ENCODE measurements around the gene LRRC9. TPM values are rescaled to one million over a fixed set of nuclear protein-coding genes. Genes with fewer than 3 reads are reported as not detected.

The LRRC9 gene
- total and polyA plus RNA-seq, 2 donors (not counting 3 experiments of a cell fraction or from before 2014, with no cell fraction given) = not detected

- no peak overlapping the region for H3K27ac ChIP-seq (ENCODE audit: insufficient read depth, low read depth, low read length)
- H3K4me1 ChIP-seq (ENCODE audit: control insufficient read depth, extremely low read depth, insufficient read depth, low read length) = no peaks in the 10 kb centered on the region
- ChIA-PET POLR2A (no interaction called here), CTCF (interaction anchor here (1.7 kb wide), 1 partner anchor 16 kb away, joined by 8 read pairs; no protein-coding TSS in a partner anchor)
- H3K27me3 ChIP-seq (ENCODE audit: control insufficient read depth in 2 of 2, insufficient read depth in 2 of 2, low read length in 2 of 2) = peaks cover 4 to 11% of the 10 kb centered on the region in 2 experiments
- no peaks in the 10 kb centered on the region for H4K20me1 ChIP-seq (replicated peaks; ENCODE audit: control insufficient read depth, extremely low read depth, insufficient read depth, low read length)
- FAIRE-seq = no peak
- no TSS peak for BruUV-seq (replicated peaks)
- H3K79me2 ChIP-seq (ENCODE audit: control insufficient read depth, insufficient read depth, low read length) = no peaks in the 10 kb centered on the region
- dilution Hi-C loops (cut with MboI; ENCODE audit: extremely low pct_ligation_motif_present, low sequenced_read_pairs) = no loop called here
- intact Hi-C loops (cut with micrococcal nuclease) = no loop called here
- H3K9ac ChIP-seq (replicated peaks; ENCODE audit: extremely low read depth, insufficient read depth, low read length) = no peak overlapping the region
- no peak overlapping the region for H2AFZ ChIP-seq (ENCODE audit: low read depth, low read length)
- no peak overlapping the region for H3K4me2 ChIP-seq (ENCODE audit: insufficient read depth, low read length)
- no peak overlapping the region for H3K4me3 ChIP-seq (replicated peaks in 1 of 3; ENCODE audit: insufficient read depth in 1 of 3, low read depth in 1 of 3, low read length in 3 of 3)
- H3K36me3 ChIP-seq (ENCODE audit: control insufficient read depth in 2 of 2, extremely low read depth in 1 of 2, insufficient read depth in 2 of 2, low read length in 2 of 2) = no peaks in the 10 kb centered on the region
- no peaks in the 10 kb centered on the region for H3K9me3 ChIP-seq (replicated peaks; ENCODE audit: control insufficient read depth, insufficient read depth, low read length)
- no peak for DNase-seq (ENCODE audit: low read depth, low spot score)
- TF ChIP-seq CTCF (IDR thresholded peaks at IDR 0.05; ENCODE audit: extremely low read depth in 1 of 2, insufficient read depth in 1 of 2, low read depth in 1 of 2, low read length in 2 of 2) (no peak), JUN (IDR thresholded peaks at IDR 0.05; ENCODE audit: borderline replicate concordance, insufficient read depth, insufficient read length, low read depth) (no peak), FOS (IDR thresholded peaks at IDR 0.05; ENCODE audit: borderline replicate concordance, insufficient read depth, low read length) (no peak), POLR2A (IDR thresholded peaks at IDR 0.05; ENCODE audit: low read depth, low read length) (no peak), EZH2 (IDR thresholded peaks at IDR 0.05; ENCODE audit: borderline replicate concordance, low read depth, low read length, severe bottlenecking) (no peak), MYC (IDR thresholded peaks at IDR 0.05; ENCODE audit: low read depth, low read length) (no peak), GATA2 (IDR thresholded peaks at IDR 0.05; ENCODE audit: insufficient read depth, insufficient read length, low read depth, low read length) (no peak), MAX (IDR thresholded peaks at IDR 0.05; ENCODE audit: insufficient read depth, insufficient read length) (no peak), POLR2AphosphoS5 (IDR thresholded peaks at IDR 0.05; ENCODE audit: insufficient read depth, low read depth, low read length) (no peak)
- H3K9me1 ChIP-seq (replicated peaks; ENCODE audit: control insufficient read depth, extremely low read depth, insufficient read depth, low read length) = no peaks in the 10 kb centered on the region
Observed at GRCh38 chr14:59913187-59913586, 6.8 kb upstream of the LRRC9 start.
